Smooth muscle cell of bladder (primary cell): ENCODE data around the gene TRABD. TPM values are rescaled to one million over a fixed set of nuclear protein-coding genes. Genes with fewer than 3 reads are reported as not detected.

Experiments
- total RNA-seq: library from RNA; depleted of rRNA; stranded (reverse); fragments of >200 nt; gene quantifications from 2 replicates; pipeline ENCODE4 v1.2.3, GENCODE V29; 2014

The TRABD gene, protein sequence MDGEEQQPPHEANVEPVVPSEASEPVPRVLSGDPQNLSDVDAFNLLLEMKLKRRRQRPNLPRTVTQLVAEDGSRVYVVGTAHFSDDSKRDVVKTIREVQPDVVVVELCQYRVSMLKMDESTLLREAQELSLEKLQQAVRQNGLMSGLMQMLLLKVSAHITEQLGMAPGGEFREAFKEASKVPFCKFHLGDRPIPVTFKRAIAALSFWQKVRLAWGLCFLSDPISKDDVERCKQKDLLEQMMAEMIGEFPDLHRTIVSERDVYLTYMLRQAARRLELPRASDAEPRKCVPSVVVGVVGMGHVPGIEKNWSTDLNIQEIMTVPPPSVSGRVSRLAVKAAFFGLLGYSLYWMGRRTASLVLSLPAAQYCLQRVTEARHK
- total RNA-seq = 16.6 and 19.5 TPM in 2 replicates

GRCh38 chr22:50185375-50186087, at the start of gene TRABD:
TSS of gene TRABD (plus strand) at chr22:50185913. CDS start at chr22:50193061, 7,148 bp downstream.

DNA sequence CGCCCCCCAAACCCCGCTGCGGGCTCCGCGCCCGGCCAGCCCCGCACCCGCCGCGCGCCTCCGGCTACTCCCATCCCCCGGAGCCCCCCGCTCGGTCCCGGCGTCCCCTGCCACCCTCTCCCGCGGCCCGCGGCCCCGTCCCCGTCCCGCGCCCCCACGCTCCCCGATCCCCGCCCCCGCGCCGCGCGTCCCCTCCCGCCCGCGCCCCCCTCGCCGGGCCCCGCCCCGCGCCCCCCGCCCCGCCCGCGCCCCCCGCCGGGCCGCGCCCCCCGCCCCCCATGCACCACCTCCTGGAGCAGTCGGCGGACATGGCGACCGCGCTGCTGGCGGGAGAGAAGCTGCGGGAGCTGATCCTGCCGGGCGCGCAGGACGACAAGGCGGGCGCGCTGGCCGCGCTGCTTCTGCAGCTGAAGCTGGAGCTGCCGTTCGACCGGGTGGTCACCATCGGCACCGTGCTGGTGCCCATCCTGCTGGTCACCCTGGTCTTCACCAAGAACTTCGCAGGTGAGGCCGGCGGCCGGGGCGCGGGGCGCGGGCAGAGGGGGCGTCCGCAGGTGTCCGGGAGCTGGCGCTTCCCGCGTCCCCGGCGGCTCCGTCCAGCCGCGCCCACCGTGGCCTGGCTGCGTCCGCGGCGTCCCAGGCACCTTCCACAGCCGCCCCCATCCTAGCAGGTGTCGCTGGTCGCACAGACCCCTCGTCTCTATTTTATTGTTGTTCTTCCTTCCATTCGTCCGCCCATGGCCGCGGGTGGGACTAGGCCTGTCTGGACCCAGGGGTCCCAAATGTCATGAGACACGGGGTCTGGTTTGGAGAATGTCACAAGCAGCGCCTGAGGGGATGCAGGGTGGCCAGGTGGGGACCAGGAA, 15.0 kb upstream of the TRABD start, which contains the start of gene PANX2:
PANX2 (plus strand) TSS at position 279 of the 866 bp plus-strand sequence; CDS start at position 279, 0 bp downstream.

DNA sequence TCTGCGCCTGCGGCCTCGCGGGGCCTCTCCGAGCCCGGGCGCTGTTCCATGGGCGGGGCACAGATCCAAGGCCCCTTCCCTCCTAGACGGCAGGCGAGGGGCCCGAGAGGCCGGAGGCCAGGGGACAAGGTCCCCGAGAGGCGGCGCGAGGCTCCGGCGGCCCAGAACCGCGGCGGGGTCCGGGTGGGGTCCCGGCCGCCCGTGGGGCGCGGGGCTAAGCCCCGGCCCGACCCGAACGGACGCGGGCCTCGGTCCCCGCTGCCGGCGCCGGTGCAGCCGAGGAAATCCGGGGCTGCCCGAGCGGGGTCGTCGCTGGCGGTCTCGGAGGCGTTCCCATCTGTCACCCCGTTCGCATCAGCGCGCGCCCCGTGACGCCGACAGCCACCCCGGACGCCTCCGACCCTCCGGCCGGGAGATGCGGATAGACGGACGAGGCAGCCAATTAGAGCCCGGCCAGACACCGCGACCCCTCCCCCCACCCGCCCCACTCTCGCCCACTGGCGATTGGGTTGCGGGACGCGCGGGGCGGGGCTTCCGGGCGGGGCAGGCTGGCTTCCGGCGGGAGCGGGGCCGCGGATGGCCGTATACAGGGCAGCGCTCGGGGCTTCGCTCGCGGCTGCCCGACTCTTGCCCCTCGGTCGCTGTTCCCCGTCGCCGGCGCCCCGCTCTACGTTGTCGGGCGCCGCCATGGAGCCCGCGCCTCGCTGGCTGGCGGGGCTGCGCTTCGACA, 14.9 kb downstream of the TRABD start, which contains the start of gene SELENOO:
SELENOO (plus strand) TSS at position 551 of the 730 bp plus-strand sequence; CDS start at position 577, 26 bp downstream.

DNA sequence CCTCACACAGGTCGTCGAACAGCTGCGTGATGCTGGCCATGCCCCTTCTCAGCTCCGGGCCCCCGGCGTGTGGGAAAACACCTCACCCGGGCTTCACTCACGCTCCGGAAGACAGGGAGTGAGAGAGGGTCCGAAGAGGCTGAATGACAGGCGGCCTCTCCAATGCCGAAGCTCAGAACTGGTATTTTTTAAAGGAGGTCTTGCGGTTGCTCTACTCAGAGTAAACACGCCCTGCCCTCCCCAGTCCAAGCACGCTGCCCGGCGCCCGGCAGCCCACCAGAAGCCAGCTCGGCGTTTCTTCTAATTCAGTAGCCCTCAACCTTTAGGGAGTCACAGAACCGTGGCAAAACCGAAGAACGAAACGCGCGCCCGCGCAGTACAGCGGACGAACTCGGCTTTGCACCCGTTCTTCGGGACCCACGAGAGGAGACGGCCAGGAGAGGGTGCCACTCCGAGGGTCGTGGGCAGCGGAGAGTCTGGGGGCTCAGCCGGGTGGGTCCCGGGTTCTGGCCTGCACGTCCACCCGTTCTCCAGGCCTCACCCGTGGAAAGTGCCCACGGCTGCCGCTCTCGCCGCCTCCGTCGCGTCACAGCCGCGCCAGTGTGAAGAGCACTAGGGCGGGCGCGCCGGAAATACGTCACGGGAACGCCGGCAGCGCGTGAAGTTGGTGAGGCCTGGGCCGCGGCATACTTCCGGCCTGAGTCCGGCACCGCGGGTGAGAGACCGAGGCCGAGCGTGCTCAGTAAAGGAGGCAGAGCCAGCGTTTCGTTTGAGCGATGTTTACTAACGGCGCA, 58.9 kb downstream of the TRABD start, which contains the start of gene TUBGCP6:
TUBGCP6 (minus strand) TSS at position 604 of the 794 bp plus-strand sequence; CDS start at position 40, 564 bp downstream.

Other genes with a start within 250 kb of the TRABD start
- 16.8 and 25.8 TPM in 2 replicates for gene PIM3, start 225.1 kb upstream of the TRABD start, total RNA-seq
- gene IL17REL, start 173.1 kb upstream of the TRABD start, total RNA-seq = under 0.01 TPM in 1 of 2 replicates, not detected in the other
- gene TTLL8, start 127.6 kb upstream of the TRABD start, total RNA-seq = not detected in 2 replicates
- 0.65 and 3.1 TPM in 2 replicates for gene MLC1, start 100.5 kb upstream of the TRABD start, total RNA-seq
- gene MOV10L1, start 95.9 kb upstream of the TRABD start, total RNA-seq = 8.6 and 14.8 TPM in 2 replicates
- gene PANX2, start 15.2 kb upstream of the TRABD start, total RNA-seq = 0.85 and 1.0 TPM in 2 replicates
- 19.9 and 21.4 TPM in 2 replicates for gene SELENOO, start 15.1 kb downstream of the TRABD start, total RNA-seq
- 19.5 and 31.0 TPM in 2 replicates for gene TUBGCP6, start 59.1 kb downstream of the TRABD start, total RNA-seq
- gene HDAC10, start 65.4 kb downstream of the TRABD start, total RNA-seq = 16.1 and 19.6 TPM in 2 replicates
- 30.3 and 31.2 TPM in 2 replicates for gene MAPK12, start 75.8 kb downstream of the TRABD start, total RNA-seq
- 4.8 and 5.1 TPM in 2 replicates for gene MAPK11, start 84.5 kb downstream of the TRABD start, total RNA-seq
- gene PLXNB2, start 121.7 kb downstream of the TRABD start, total RNA-seq = 130 and 166 TPM in 2 replicates
- gene DENND6B, start 141.1 kb downstream of the TRABD start, total RNA-seq = 1.6 and 2.1 TPM in 2 replicates
- gene PPP6R2, start 157.4 kb downstream of the TRABD start, total RNA-seq = 64.1 and 64.8 TPM in 2 replicates